BJ (cell line): ENCODE measurements around the gene BBS10. TPM values are rescaled to one million over a fixed set of nuclear protein-coding genes. Genes with fewer than 3 reads are reported as not detected.
"Not testable (repeated sequence)": the region's sequence is repeated elsewhere in the genome, so short reads cannot be mapped to it uniquely, and the experiment has no call there.

Experiments used
- CTCF ChIA-PET: fragments of 350-600 bp; formaldehyde crosslinking; extraction: SDS; loops from one replicate; lab custom pipeline; 2021; ENCODE audit warnings: antibody characterized with exemption, inconsistent platforms; lab: Yijun Ruan, JAX
- POLR2A ChIA-PET: fragments of 300-600 bp; sonication (Branson Sonifier 250); formaldehyde crosslinking; extraction: SDS; loops from one replicate; lab custom pipeline; 2021; ENCODE audit warnings: antibody characterized with exemption; lab: Charles Lee
- DNase-seq: peaks from one replicate; pipeline ENCODE4 v3.0.0-alpha.2; 2011; ENCODE audit warnings: low read depth
- H3K27me3 ChIP-seq: 2 replicates; pipeline ENCODE4 v1.6.0; 2011; ENCODE audit warnings: low read length; ENCODE audit not compliant: control insufficient read depth, insufficient read depth
- H3K36me3 ChIP-seq: 2 replicates; pipeline ENCODE4 v1.5.1; 2011; ENCODE audit warnings: low read length; ENCODE audit not compliant: control insufficient read depth, insufficient read depth
- H3K4me3 ChIP-seq: 2 replicates; pipeline ENCODE4 v1.5.1; 2011; ENCODE audit warnings: low read depth, mild to moderate bottlenecking, control low read depth, low read length
- polyA plus RNA-seq: library from polyadenylated mRNA; depleted of rRNA; stranded (reverse); fragments of >200 nt; gene quantifications from 2 replicates; pipeline ENCODE4 v1.2.3, GENCODE V29; 2011
- TF ChIP-seq, protein P1 (sequence below): IDR thresholded peaks from 2 replicates; pipeline ENCODE4 v1.5.1; 2011; ENCODE audit warnings: low read depth, mild to moderate bottlenecking, control low read depth, inconsistent platforms, low read length, moderate library complexity; ENCODE audit not compliant: insufficient read depth

The BBS10 gene
- polyA plus RNA-seq, 1 experiment: 4.9 TPM

DNA sequence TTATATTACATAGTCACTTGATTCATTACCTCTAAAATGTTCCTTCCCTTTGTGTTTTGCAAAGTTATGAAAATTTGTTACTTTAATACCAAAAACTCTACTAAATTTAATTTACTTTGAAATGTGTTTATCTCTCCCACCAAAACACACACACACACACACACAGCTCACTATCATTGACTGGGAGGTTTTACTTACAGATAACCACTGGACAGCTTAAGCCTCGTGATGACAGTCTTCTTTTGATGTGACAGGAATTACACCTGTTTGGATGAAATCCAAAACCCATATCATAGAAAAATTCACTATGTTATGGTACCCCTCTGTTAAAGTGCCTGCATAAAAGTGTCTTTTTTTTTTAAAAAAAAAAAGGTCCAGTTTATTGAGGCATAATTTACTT, 15.6 kb downstream of the BBS10 start:
- CTCF ChIA-PET: interaction anchor here (0.6 kb wide), 1 partner anchor 684 kb away, joined by 5 read pairs; no protein-coding TSS in a partner anchor
- Histone ChIP-seq H3K4me3 (no peak overlapping the region), H3K27me3 (no peaks in the 10 kb centered on the region), H3K36me3 (no peaks in the 10 kb centered on the region)
- TF ChIP-seq, protein P1, sequence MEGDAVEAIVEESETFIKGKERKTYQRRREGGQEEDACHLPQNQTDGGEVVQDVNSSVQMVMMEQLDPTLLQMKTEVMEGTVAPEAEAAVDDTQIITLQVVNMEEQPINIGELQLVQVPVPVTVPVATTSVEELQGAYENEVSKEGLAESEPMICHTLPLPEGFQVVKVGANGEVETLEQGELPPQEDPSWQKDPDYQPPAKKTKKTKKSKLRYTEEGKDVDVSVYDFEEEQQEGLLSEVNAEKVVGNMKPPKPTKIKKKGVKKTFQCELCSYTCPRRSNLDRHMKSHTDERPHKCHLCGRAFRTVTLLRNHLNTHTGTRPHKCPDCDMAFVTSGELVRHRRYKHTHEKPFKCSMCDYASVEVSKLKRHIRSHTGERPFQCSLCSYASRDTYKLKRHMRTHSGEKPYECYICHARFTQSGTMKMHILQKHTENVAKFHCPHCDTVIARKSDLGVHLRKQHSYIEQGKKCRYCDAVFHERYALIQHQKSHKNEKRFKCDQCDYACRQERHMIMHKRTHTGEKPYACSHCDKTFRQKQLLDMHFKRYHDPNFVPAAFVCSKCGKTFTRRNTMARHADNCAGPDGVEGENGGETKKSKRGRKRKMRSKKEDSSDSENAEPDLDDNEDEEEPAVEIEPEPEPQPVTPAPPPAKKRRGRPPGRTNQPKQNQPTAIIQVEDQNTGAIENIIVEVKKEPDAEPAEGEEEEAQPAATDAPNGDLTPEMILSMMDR: no peak
- POLR2A ChIA-PET: no interaction called here
- no peak for DNase-seq

DNA sequence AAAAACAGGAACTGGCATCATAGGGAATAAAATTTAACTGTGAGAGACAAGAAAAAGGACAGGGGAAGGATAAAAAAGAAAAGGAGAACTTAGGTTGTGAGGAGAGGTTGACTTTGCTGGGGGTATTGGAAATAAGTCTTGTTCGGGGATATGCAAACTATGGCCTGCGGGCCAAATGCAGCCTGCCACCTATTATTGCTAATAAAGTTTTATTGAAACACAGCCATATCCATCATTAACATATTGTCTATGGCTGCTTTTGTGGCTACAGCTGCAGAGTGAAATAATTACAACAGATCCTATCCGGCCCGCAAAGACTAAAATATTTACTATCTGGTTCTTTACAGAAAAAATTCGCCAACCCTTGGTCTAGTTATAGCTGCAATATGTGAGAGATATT, 18.6 kb downstream of the BBS10 start:
- TF ChIP-seq, protein P1: no peak
- CTCF ChIA-PET: interaction anchor here (1.2 kb wide), 2 partner anchors 16 to 30 kb away, joined by 3 to 4 read pairs; no protein-coding TSS in a partner anchor
- Histone ChIP-seq H3K36me3 (no peaks in the 10 kb centered on the region), H3K27me3 (no peaks in the 10 kb centered on the region), H3K4me3 (no peak overlapping the region)
- POLR2A ChIA-PET: no interaction called here
- DNase-seq: no peak

DNA sequence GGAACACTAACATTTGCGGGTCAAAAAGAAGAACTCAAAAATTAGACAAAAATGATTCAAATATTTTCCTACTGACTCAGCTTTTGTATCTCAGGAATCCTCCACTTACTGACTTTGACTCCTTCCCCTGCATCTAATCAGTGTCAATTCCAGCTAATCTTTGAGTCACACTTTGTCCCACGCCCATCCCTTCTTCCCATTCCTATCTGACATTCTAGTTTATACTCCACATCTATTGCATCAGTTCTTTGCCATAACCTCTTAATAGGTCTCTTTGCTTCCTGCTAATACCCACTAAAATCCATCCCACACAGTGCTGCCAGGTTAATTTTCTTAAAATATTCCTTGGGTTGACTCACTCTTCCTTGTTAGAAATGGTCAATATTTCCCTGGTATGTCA, 19.1 kb downstream of the BBS10 start:
- Histone ChIP-seq H3K36me3 (no peaks in the 10 kb centered on the region), H3K4me3 (no peak overlapping the region), H3K27me3 (no peaks in the 10 kb centered on the region)
- DNase-seq: peak; percentile 76
- CTCF ChIA-PET: interaction anchor here (1.2 kb wide), 2 partner anchors 17 to 29 kb away, joined by 3 to 4 read pairs; no protein-coding TSS in a partner anchor
- POLR2A ChIA-PET: interaction anchor here (0.6 kb wide), 1 partner anchor 9 kb away, joined by 3 read pairs; no protein-coding TSS in a partner anchor
- TF ChIP-seq, protein P1: no peak

DNA sequence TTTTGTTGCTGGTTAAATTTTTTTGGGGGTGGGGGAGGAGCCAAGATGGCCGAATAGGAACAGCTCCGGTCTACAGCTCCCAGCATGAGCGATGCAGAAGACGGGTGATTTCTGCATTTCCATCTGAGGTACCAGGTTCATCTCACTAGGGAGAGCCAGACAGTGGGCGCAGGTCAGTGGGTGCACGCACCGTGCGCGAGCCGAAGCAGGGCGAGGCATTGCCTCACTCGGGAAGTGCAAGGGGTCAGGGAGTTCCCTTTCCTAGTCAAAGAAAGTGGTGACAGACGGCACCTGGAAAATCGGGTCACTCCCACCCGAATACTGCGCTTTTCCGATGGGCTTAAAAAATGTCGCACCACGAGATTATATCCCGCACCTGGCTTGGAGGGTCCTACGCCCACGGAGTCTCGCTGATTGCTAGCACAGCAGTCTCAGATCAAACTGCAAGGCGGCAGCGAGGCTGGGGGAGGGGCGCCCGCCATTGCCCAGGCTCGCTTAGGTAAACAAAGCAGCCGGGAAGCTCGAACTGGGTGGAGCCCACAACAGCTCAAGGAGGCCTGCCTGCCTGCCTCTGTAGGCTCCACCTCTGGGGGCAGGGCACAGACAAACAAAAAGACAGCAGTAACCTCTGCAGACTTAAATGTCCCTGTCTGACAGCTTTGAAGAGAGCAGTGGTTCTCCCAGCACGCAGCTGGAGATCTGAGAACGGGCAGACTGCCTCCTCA, 28.5 kb downstream of the BBS10 start:
- POLR2A ChIA-PET, DNase-seq, H3K4me3 ChIP-seq, CTCF ChIA-PET, H3K36me3 ChIP-seq, H3K27me3 ChIP-seq: not testable (repeated sequence)

DNA sequence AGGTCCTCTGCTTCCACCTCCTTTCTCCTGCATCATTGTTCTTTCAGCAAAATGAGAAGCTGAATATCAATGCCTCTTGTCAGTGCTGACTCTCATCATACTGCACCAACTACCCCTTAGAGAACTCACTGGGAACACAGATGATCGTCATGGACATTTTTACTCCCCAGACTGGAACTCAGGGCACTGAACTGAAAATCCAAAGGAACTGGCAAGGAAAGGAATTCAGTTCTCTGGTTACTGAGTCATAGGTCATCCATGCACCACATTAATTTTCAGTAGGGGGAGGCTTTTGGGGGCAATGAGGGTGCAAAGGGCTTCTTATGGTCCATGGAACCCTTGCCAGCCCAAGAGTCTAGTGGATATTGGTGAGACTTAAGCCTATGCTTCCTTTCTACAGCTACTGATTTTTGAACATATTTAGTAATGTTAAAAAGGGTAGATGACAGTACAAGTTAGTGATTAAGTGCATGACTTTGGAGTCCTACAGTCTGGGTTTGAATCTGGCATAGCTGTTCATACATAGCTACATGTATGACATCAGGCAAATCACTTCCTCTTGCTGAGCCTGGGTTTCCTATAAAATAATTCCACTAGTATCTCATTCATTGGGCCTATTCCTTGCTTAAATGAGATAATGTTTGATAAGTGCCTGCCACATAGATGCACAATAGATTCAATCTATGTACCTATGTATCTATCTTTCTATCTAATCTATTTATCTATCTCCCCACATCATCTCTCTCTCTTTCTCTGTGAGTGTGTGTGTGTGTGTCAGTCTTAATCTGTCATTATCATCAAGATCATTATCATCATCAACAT, 29.2 kb downstream of the BBS10 start:
- CTCF ChIA-PET: no interaction called here
- TF ChIP-seq, protein P1: no peak

More for the DNA sequence above, 29.2 kb downstream of the BBS10 start:
- no peaks in the 10 kb centered on the region for H3K27me3 ChIP-seq
- no peak for DNase-seq
- POLR2A ChIA-PET: no interaction called here
- no peaks in the 10 kb centered on the region for H3K36me3 ChIP-seq
- H3K4me3 ChIP-seq: no peak overlapping the region
